ENCODE measurements around the gene SLC35B4. TPM values are rescaled to one million over a fixed set of nuclear protein-coding genes. Genes with fewer than 3 reads are reported as not detected.
"Not testable (repeated sequence)": the region's sequence is repeated elsewhere in the genome, so short reads cannot be mapped to it uniquely, and the experiment has no call there.

SLC35B4 gene
- polyA plus RNA-seq, 1 experiment = 25.1 TPM

DNA sequence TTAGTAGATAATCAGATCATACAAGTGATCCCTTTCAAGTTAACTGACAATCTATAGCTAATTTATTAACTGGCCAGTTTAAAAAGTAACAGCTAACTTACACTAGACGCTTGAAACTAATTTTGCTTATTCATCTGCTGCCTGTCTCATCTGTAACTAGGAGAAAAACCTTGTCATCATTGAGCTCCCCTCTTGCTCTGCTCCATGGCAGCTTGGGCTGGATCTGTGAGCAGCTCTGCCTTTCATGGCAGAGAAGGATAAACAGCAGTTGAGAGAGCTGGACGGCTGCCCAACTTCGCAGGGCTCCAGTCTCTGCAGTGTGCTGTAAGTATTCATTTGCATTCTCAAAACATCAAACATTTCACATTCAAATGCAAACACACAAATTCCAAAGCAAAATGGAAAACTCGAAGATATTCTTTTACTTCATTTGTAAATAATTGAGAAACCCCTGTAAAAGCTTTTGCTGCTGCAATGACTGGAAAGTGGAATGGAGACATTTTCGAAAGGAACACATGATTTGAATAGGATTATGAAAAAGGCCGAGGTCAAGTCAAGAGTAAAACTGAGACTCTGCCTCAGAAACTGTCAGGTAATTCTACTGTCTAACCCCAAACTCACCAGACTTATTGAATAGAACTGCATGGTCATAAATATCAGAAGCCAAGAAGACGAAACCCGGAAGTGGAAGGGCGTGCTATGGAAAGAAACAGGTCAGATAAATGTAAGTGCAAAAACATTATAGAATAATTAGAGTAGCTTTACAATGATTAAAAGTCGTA lies 17.6 kb downstream of the SLC35B4 start:
- TF ChIP-seq, protein P1, sequence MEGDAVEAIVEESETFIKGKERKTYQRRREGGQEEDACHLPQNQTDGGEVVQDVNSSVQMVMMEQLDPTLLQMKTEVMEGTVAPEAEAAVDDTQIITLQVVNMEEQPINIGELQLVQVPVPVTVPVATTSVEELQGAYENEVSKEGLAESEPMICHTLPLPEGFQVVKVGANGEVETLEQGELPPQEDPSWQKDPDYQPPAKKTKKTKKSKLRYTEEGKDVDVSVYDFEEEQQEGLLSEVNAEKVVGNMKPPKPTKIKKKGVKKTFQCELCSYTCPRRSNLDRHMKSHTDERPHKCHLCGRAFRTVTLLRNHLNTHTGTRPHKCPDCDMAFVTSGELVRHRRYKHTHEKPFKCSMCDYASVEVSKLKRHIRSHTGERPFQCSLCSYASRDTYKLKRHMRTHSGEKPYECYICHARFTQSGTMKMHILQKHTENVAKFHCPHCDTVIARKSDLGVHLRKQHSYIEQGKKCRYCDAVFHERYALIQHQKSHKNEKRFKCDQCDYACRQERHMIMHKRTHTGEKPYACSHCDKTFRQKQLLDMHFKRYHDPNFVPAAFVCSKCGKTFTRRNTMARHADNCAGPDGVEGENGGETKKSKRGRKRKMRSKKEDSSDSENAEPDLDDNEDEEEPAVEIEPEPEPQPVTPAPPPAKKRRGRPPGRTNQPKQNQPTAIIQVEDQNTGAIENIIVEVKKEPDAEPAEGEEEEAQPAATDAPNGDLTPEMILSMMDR (IDR thresholded peaks at IDR 0.05; ENCODE audit: insufficient read depth, low read depth, low read length) = no peak
- CTCF ChIA-PET = interaction anchor here (0.6 kb wide), 1 partner anchor 9 kb away, joined by 3 read pairs; no protein-coding TSS in a partner anchor
- no peak overlapping the region for H3K4me3 ChIP-seq (ENCODE audit: low read depth, low read length)
- no peak for DNase-seq (ENCODE audit: low read depth)
- H3K36me3 ChIP-seq (ENCODE audit: control insufficient read depth, insufficient read depth, low read length) = peaks cover 7% of the 10 kb centered on the region
- POLR2A ChIA-PET = interaction anchor here (0.5 kb wide), 1 partner anchor 621 kb away, joined by 4 read pairs; no protein-coding TSS in a partner anchor
- H3K27me3 ChIP-seq (ENCODE audit: control insufficient read depth, insufficient read depth, low read length) = no peaks in the 10 kb centered on the region

DNA sequence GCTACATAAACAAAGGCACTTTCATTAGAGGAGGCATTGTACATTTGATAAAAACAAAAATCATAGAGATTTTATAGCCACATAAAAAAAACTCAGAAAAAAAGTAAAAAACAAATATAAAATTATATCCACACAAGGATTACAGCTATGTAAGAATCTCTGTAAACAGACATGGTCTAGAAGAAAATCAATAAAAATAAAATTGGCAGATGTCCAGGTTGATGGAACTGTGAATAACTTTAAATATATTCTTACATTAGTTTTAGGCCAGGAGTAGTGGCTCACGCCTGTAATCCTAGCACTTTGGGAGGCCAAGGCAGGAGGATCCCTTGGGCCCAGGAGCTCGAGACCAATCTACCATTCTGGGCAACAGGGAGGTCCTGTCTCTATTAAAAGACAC lies 19.2 kb downstream of the SLC35B4 start:
- peaks cover 7% of the 10 kb centered on the region for H3K36me3 ChIP-seq (ENCODE audit: control insufficient read depth, insufficient read depth, low read length)
- H3K4me3 ChIP-seq (ENCODE audit: low read depth, low read length) = no peak overlapping the region
- CTCF ChIA-PET = interaction anchor here (0.9 kb wide), 1 partner anchor 123 kb away, joined by 3 read pairs; no protein-coding TSS in a partner anchor
- TF ChIP-seq, protein P1 (IDR thresholded peaks at IDR 0.05; ENCODE audit: insufficient read depth, low read depth, low read length) = no peak
- H3K27me3 ChIP-seq (ENCODE audit: control insufficient read depth, insufficient read depth, low read length) = no peaks in the 10 kb centered on the region
- POLR2A ChIA-PET = no interaction called here
- DNase-seq (ENCODE audit: low read depth) = no peak

DNA sequence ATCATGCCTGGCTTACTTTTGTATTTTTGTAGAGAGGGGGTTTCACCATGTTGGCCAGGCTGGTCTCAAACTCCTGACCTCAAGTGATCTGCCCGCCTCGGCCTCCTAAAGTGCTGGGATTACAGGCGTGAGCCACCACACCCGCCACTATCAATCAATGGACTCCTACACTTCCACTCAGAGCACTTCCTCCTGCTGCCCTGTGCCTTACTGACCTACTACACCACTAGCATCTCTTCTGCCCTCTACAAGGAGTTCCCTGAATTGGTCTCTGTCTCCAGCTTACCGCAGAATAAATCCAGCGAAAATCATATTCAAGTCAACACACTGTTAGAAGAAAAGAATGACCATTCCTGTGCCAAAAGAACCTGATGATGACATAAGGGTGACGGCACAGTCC lies 20.7 kb downstream of the SLC35B4 start:
- DNase-seq (ENCODE audit: low read depth); POLR2A ChIA-PET; H3K27me3 ChIP-seq (ENCODE audit: control insufficient read depth, insufficient read depth, low read length); H3K36me3 ChIP-seq (ENCODE audit: control insufficient read depth, insufficient read depth, low read length); H3K4me3 ChIP-seq (ENCODE audit: low read depth, low read length): not testable (repeated sequence)
- CTCF ChIA-PET = interaction anchor here (1.0 to 1.1 kb wide), 2 partner anchors 10 to 218 kb away, joined by 3 read pairs; no protein-coding TSS in a partner anchor

DNA sequence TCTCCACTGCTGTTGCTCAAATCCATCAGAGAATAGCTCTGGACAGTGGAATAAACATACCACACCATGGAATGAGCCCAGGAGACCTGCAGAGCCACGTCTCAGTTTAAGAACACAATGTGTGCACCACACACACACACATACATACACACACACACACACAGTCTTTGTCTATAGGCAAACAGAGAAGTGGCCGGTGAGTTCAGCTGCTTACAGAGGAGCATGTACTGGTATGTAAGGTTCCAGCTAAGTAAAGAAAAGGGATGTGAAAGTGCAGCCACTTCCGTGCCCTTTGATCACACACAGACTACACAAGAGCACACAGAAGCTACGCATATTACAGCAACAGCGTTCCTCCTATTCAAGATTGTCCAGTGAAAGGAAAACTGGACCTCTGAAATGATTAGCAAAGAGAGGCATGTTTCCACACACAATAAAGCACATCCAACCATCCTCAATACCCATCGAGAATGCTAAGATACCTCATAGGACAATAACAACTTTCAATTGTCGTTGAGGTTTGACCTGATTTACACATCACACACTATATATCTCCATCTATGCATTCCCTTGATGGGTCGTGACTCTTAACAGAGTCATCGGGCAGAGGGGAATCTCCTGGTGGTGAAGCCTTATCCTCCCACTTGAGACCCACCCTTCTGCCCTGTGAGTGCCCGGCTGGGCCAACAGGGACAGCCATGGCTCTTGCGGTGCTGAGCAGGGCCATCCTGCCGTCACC lies 23.6 kb downstream of the SLC35B4 start:
- Histone ChIP-seq H3K27me3 (ENCODE audit: control insufficient read depth, insufficient read depth, low read length) (no peaks in the 10 kb centered on the region), H3K36me3 (ENCODE audit: control insufficient read depth, insufficient read depth, low read length) (peaks cover 7% of the 10 kb centered on the region), H3K4me3 (ENCODE audit: low read depth, low read length) (no peak overlapping the region)
- CTCF ChIA-PET = interaction anchor here (0.9 to 1.1 kb wide), 2 partner anchors 9 to 67 kb away, joined by 3 to 5 read pairs; no protein-coding TSS in a partner anchor
- no peak for DNase-seq (ENCODE audit: low read depth)
- POLR2A ChIA-PET = no interaction called here
- TF ChIP-seq, protein P1 (IDR thresholded peaks at IDR 0.05; ENCODE audit: insufficient read depth, low read depth, low read length) = no peak

DNA sequence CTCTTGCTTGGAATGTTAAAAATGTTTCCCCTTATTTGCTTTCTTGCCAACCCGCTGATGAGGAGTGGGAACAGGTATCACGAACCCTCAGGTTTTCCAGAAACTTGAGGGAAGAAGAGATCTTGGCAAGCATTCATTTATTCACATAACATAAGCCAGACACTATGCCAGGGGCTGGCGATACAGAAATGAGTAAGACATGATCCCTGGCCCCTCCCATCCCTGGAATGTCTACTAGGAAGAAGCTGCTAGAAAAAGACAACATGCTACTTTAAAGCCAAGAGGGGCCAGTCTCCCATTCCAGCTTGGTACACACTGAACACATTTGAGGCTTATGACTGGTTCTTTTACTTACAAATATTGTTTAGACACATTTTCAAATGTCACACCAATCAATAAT lies 26.4 kb downstream of the SLC35B4 start:
- TF ChIP-seq, protein P1 (IDR thresholded peaks at IDR 0.05; ENCODE audit: insufficient read depth, low read depth, low read length) = no peak
- no peak overlapping the region for H3K4me3 ChIP-seq (ENCODE audit: low read depth, low read length)
- no peaks in the 10 kb centered on the region for H3K27me3 ChIP-seq (ENCODE audit: control insufficient read depth, insufficient read depth, low read length)
- no peak for DNase-seq (ENCODE audit: low read depth)
- ChIA-PET CTCF (interaction anchor here (0.7 kb wide), 1 partner anchor 9 kb away, joined by 3 read pairs; no protein-coding TSS in a partner anchor), POLR2A (no interaction called here)
- H3K36me3 ChIP-seq (ENCODE audit: control insufficient read depth, insufficient read depth, low read length) = peaks cover 5% of the 10 kb centered on the region
